ENCODE results near the gene LDOC1. TPM values are rescaled to one million over a fixed set of nuclear protein-coding genes. Genes with fewer than 3 reads are reported as not detected.

Gene LDOC1
- total and polyA plus RNA-seq, 7 donors, result 1.2 to 6.4 (median 3.9) TPM

- Histone ChIP-seq H3K9me3 (no peaks in the 10 kb centered on the region), H3K36me3 (no peaks in the 10 kb centered on the region), H3K27ac (no peak overlapping the region), H3K4me3 (no peak overlapping the region), H3K4me1 (no peaks in the 10 kb centered on the region), H3K27me3 (no peaks in the 10 kb centered on the region)
- no peak for TF ChIP-seq EP300 (IDR thresholded peaks at IDR 0.05)
- no peak for TF ChIP-seq CTCF (IDR thresholded peaks at IDR 0.05)
- no peak for TF ChIP-seq POLR2AphosphoS5 (IDR thresholded peaks at IDR 0.05)
- TF ChIP-seq POLR2A (IDR thresholded peaks at IDR 0.05), result no peak
- no peak for DNase-seq
- intact Hi-C loops (cut with DNase I), result no loop called here
- WGBS, 2 donors, result 89% methylated on average over 5 of the region's 5 CpGs
These were observed 8.4 kb upstream of the LDOC1 start for GRCh38 chrX:141185366-141185765.

- no peaks in the 10 kb centered on the region for H3K4me1 ChIP-seq
- no peaks in the 10 kb centered on the region for H3K36me3 ChIP-seq
- no peak for TF ChIP-seq EP300 (IDR thresholded peaks at IDR 0.05)
- no peak for TF ChIP-seq POLR2AphosphoS5 (IDR thresholded peaks at IDR 0.05)
- no peak for TF ChIP-seq POLR2A (IDR thresholded peaks at IDR 0.05)
- TF ChIP-seq CTCF (IDR thresholded peaks at IDR 0.05), result no peak
- no peak overlapping the region for H3K4me3 ChIP-seq
- intact Hi-C loops (cut with DNase I), result no loop called here
- WGBS, 2 donors, result 74 to 76% methylated on average over 5 of the region's 5 CpGs
- H3K9me3 ChIP-seq, result no peaks in the 10 kb centered on the region
- no peak overlapping the region for H3K27ac ChIP-seq
- DNase-seq, result no peak
- no peaks in the 10 kb centered on the region for H3K27me3 ChIP-seq
These were observed 6.1 kb upstream of the LDOC1 start for GRCh38 chrX:141183000-141183399.

- Histone ChIP-seq H3K27me3 (no peaks in the 10 kb centered on the region), H3K36me3 (no peaks in the 10 kb centered on the region), H3K4me1 (no peaks in the 10 kb centered on the region), H3K4me3 (no peak overlapping the region), H3K27ac (no peak overlapping the region), H3K9me3 (no peaks in the 10 kb centered on the region)
- intact Hi-C loops (cut with DNase I), result no loop called here
- no peak for DNase-seq
- TF ChIP-seq CTCF (IDR thresholded peaks at IDR 0.05) (no peak), EP300 (IDR thresholded peaks at IDR 0.05) (no peak), POLR2AphosphoS5 (IDR thresholded peaks at IDR 0.05) (no peak), POLR2A (IDR thresholded peaks at IDR 0.05) (no peak)
- WGBS, 2 donors, result 61 to 72% methylated on average over 7 of the region's 7 CpGs
These were observed 3.9 kb upstream of the LDOC1 start for GRCh38 chrX:141180851-141181250.

- DNase-seq, result no peak
- Histone ChIP-seq H3K4me3 (peak overlapping the region in 2 of 4 donors; percentile 47 to 56), H3K4me1 (no peaks in the 10 kb centered on the region), H3K27me3 (no peaks in the 10 kb centered on the region), H3K27ac (no peak overlapping the region), H3K9me3 (no peaks in the 10 kb centered on the region), H3K36me3 (no peaks in the 10 kb centered on the region)
- TF ChIP-seq EP300 (IDR thresholded peaks at IDR 0.05) (no peak), POLR2AphosphoS5 (IDR thresholded peaks at IDR 0.05) (no peak), CTCF (IDR thresholded peaks at IDR 0.05) (no peak), POLR2A (IDR thresholded peaks at IDR 0.05) (no peak)
- WGBS, 2 donors, result 87 to 90% methylated on average over 5 of the region's 5 CpGs
- intact Hi-C loops (cut with DNase I), result no loop called here
These were observed 1.1 kb downstream of the LDOC1 start for GRCh38 chrX:141175786-141176185.

- Histone ChIP-seq H3K36me3 (no peaks in the 10 kb centered on the region), H3K9me3 (no peaks in the 10 kb centered on the region), H3K4me1 (no peaks in the 10 kb centered on the region), H3K27ac (no peak overlapping the region), H3K27me3 (no peaks in the 10 kb centered on the region), H3K4me3 (no peak overlapping the region)
- no peak for DNase-seq
- TF ChIP-seq EP300 (IDR thresholded peaks at IDR 0.05) (no peak), POLR2AphosphoS5 (IDR thresholded peaks at IDR 0.05) (no peak), POLR2A (IDR thresholded peaks at IDR 0.05) (no peak), CTCF (IDR thresholded peaks at IDR 0.05) (no peak)
- intact Hi-C loops (cut with DNase I), result no loop called here
- 93% methylated on average over 1 of the region's 1 CpG for WGBS, 2 donors
These were observed 12.5 kb downstream of the LDOC1 start for GRCh38 chrX:141164406-141164805.
